K562 (cell line): ENCODE results near the gene TIMM22. TPM values are rescaled to one million over a fixed set of nuclear protein-coding genes. Genes with fewer than 3 reads are reported as not detected.

ENCODE experiments used
- ATAC-seq: fragments of 200-7000 bp; cut with Tn5 transposase; 3 replicates; pipeline ENCODE4 v1.9.1; 2020; ENCODE audit warnings: moderate library complexity
- BruUV-seq: library from RNA; stranded (reverse); fragments of 400-500 nt; replicated peaks from 2 replicates; lab custom pipeline; 2021; lab: Mats Ljungman, UMichigan
- CTCF ChIA-PET: fragments of 300-600 bp; formaldehyde crosslinking; extraction: SDS; loops from one replicate; lab custom pipeline; 2021; ENCODE audit warnings: low intra/inter-chr PET ratio; lab: Yijun Ruan, JAX
- POLR2A ChIA-PET: fragments of 300-600, 350-650 bp; sonication (Branson Sonifier 250); formaldehyde crosslinking; extraction: SDS; loops from one replicate; lab custom pipeline; 2021; ENCODE audit warnings: antibody characterized with exemption, inconsistent platforms; lab: Yijun Ruan, JAX
- DNase-seq, 4 experiments: peaks; one replicate each; pipeline versions ENCODE4 v3.0.0 to v3.0.0-alpha.2; 2011 to 2018; ENCODE audit warnings: low spot score in 3 of 4, mixed read lengths in 3 of 4; ENCODE audit errors: extremely low read depth in 1 of 4
- FAIRE-seq: peaks from 2 replicates; lab custom pipeline; 2011; peaks lifted over from hg19 to GRCh38; lab: Jason Lieb, UNC
- H2AFZ ChIP-seq: 2 replicates; pipeline ENCODE4 v1.6.0; 2011; ENCODE audit warnings: low read depth, low read length, control low read depth, inconsistent platforms
- H3K27ac ChIP-seq: fragments of 200-600 bp; 3 replicates; pipeline ENCODE4 v1.8.0; 2011; ENCODE audit warnings: low read depth, mild to moderate bottlenecking, control low read depth, inconsistent platforms, low read length, moderate library complexity, mixed read lengths; ENCODE audit errors: extremely low read depth
- H3K27me3 ChIP-seq, 2 experiments: fragments of 300-600 bp in 1 of 2; 2 replicates in 1 of 2; 3 replicates in 1 of 2; pipeline versions ENCODE4 v1.6.0 to v1.8.0; 2011; ENCODE audit warnings: inconsistent platforms in 2 of 2, low read length in 2 of 2, mild to moderate bottlenecking in 1 of 2, mixed read lengths in 1 of 2, moderate library complexity in 1 of 2; ENCODE audit not compliant: control insufficient read depth in 2 of 2, insufficient read depth in 2 of 2
- H3K36me3 ChIP-seq: fragments of 300-600 bp; 3 replicates; pipeline ENCODE4 v1.8.0; 2011; ENCODE audit warnings: mild to moderate bottlenecking, low read length, inconsistent platforms; ENCODE audit not compliant: control insufficient read depth, insufficient read depth
- H3K4me1 ChIP-seq, 2 experiments: fragments of 200-600 bp in 1 of 2; replicated peaks in 1 of 2; 2 replicates in 1 of 2; 3 replicates in 1 of 2; pipeline versions ENCODE4 v1.5.1 to v1.8.0; 2011; ENCODE audit warnings: inconsistent platforms in 2 of 2, low read length in 2 of 2, mild to moderate bottlenecking in 1 of 2, mixed read lengths in 1 of 2, moderate library complexity in 1 of 2; ENCODE audit not compliant: control insufficient read depth in 2 of 2, insufficient read depth in 2 of 2
- H3K4me2 ChIP-seq: 2 replicates; pipeline ENCODE4 v1.6.1; 2011; ENCODE audit warnings: low read length, control low read depth, inconsistent platforms, mixed read lengths; ENCODE audit not compliant: insufficient read depth
- H3K4me3 ChIP-seq: fragments of 200-600 bp; sonication (generic), shearing (Covaris generic); 2 replicates; pipeline ENCODE4 v1.5.1; 2016; ENCODE audit warnings: control low read depth, inconsistent platforms
- H3K79me2 ChIP-seq: fragments of 200-600 bp; 3 replicates; pipeline ENCODE4 v1.8.0; 2011; ENCODE audit warnings: low read length, inconsistent platforms; ENCODE audit not compliant: control insufficient read depth, insufficient read depth
- H3K9ac ChIP-seq, 2 experiments: 2 replicates each; pipeline versions ENCODE4 v1.6.0 to v1.6.1; 2011; ENCODE audit warnings: low read depth in 2 of 2, low read length in 2 of 2, control low read depth in 1 of 2, inconsistent platforms in 1 of 2, mild to moderate bottlenecking in 1 of 2, mixed read lengths in 1 of 2; ENCODE audit not compliant: insufficient read depth in 1 of 2
- H3K9me1 ChIP-seq: one replicate; pipeline ENCODE4 v1.6.0; 2011; ENCODE audit warnings: inconsistent platforms, mild to moderate bottlenecking, low read length, moderate library complexity; ENCODE audit not compliant: control insufficient read depth, insufficient read depth
- H3K9me3 ChIP-seq: replicated peaks from 2 replicates; pipeline ENCODE4 v1.5.1; 2011; ENCODE audit warnings: low read depth, low read length, inconsistent platforms; ENCODE audit not compliant: control insufficient read depth, insufficient read depth
- H4K20me1 ChIP-seq: replicated peaks from 2 replicates; pipeline ENCODE4 v1.6.1; 2011; ENCODE audit warnings: low read length, inconsistent platforms, mixed read lengths; ENCODE audit not compliant: control insufficient read depth, insufficient read depth
- PCBP1 ChIP-seq: fragments of 200-400 bp; formaldehyde crosslinking; IDR thresholded peaks from 2 replicates; pipeline ENCODE4 v1.6.1; 2018; ENCODE audit warnings: mild to moderate bottlenecking, low read depth, low read length; ENCODE audit not compliant: poor library complexity, severe bottlenecking
- PHF21A ChIP-seq: fragments of 450-650 bp; IDR thresholded peaks from 2 replicates; pipeline ENCODE4 v1.6.1; 2017; ENCODE audit warnings: low read depth, borderline replicate concordance
- TAF1 ChIP-seq: IDR thresholded peaks from 2 replicates; pipeline ENCODE4 v1.6.1; 2011; ENCODE audit warnings: mild to moderate bottlenecking, low read length, moderate library complexity; ENCODE audit not compliant: insufficient read depth, control insufficient read depth, severe bottlenecking; ENCODE audit errors: extremely low read depth
- WGBS: fragments of 100-300 bp; shearing (Covaris generic); methylation state at CpG from one replicate; pipeline ENCODE4 v1.1.6; 2016; ENCODE audit warnings: low coverage, mixed read lengths; ENCODE audit not compliant: insufficient coverage; ENCODE audit errors: missing lambda C conversion rate; 5-methylcytosine and 5-hydroxymethylcytosine counted together
- in situ Hi-C: fragments of 300-500 bp; cut with MboI; formaldehyde crosslinking; loops from 4 replicates; pipeline ENCODE4 v1.15.0; 2018; ENCODE audit warnings: inconsistent platforms, mixed read lengths
- intact Hi-C: fragments of 100-400 bp; cut with micrococcal nuclease; formaldehyde crosslinking; loops from 2 replicates; pipeline ENCODE4 v1.14.2; 2022
- polyA plus RNA-seq, 8 experiments: library from polyadenylated mRNA; depleted of rRNA in 4 of 8; stranded (reverse) in 5 of 8; unstranded in 3 of 8; fragments of >200 nt; fragmentation: Nextera tagmentation in 2 of 8; fragmentation: Illumina TruSeq in 1 of 8; extraction: Ambion mirVana in 2 of 8; extraction: Trizol in 1 of 8; gene quantifications; 2 replicates each; pipeline versions ENCODE4 v1.2.1 to v1.2.3, GENCODE V29; 2011 to 2014; ENCODE audit warnings: inconsistent platforms in 1 of 8, missing spikeins in 1 of 8
- total RNA-seq, 7 experiments: library from RNA; depleted of rRNA in 6 of 7; stranded (reverse); fragments of >200 nt in 6 of 7; fragmentation: Illumina TruSeq in 2 of 7; extraction: Trizol in 2 of 7; gene quantifications; 2 replicates each; pipeline versions ENCODE4 v1.2.1 to v1.2.3, GENCODE V29; 2011 to 2021; ENCODE audit warnings: low replicate concordance in 1 of 7
- TF ChIP-seq, protein P1 (sequence below): fragments of 450-650 bp; formaldehyde crosslinking; IDR thresholded peaks from 2 replicates; pipeline ENCODE4 v1.4.0; 2020; ENCODE audit warnings: mild to moderate bottlenecking, mixed read lengths
- TF ChIP-seq, protein P2 (sequence below): sonication (generic); formaldehyde crosslinking; IDR thresholded peaks from 2 replicates; pipeline ENCODE4 v1.8.0; 2023; ENCODE audit warnings: mild to moderate bottlenecking, missing genetic modification reagents

Gene TIMM22
- total and polyA plus RNA-seq, 9 of the 15 experiments (the other 6 are each of a cell fraction or from before 2014, with no cell fraction given): 5.9 to 14.1 (median 10.3) TPM

DNA sequence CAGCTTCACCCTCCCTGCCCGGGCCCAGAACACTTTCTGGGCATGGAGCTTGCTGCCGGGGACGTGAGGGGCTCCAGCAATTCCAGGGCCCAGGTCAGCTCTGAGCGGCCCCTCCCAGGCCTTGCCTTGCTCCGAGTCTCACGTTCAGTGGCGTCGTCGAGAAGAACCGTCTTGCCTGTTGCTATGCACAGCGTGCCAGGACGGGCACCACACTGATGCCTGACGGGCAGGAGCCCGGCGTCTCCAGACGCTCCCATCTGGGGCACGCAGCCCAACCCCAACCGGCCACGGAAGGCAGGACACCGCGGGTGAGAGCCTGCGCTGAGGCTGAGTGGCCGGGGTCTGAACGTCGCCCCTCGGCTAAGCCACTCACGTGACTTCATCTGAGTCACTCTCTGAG is 27.1 kb downstream of the TIMM22 start:
- Histone ChIP-seq H3K4me2 (no peak overlapping the region), H3K79me2 (no peaks in the 10 kb centered on the region), H3K4me3 (no peak overlapping the region), H3K9ac (no peak overlapping the region), H3K27me3 (peaks cover 15 to 88% of the 10 kb centered on the region in 2 experiments; a peak in 4 of 5 replicates), H3K4me1 (peaks cover 0 to 21% of the 10 kb centered on the region in 2 experiments; a peak in 2 of 5 replicates), H4K20me1 (no peaks in the 10 kb centered on the region; the same call in 1 of the 2 replicates), H3K9me1 (no peaks in the 10 kb centered on the region), H2AFZ (no peak overlapping the region), H3K9me3 (no peaks in the 10 kb centered on the region), H3K27ac (no peak overlapping the region), H3K36me3 (no peaks in the 10 kb centered on the region)
- TF ChIP-seq PHF21A (no peak), PCBP1 (no peak), TAF1 (no peak)
- TF ChIP-seq, protein P1, sequence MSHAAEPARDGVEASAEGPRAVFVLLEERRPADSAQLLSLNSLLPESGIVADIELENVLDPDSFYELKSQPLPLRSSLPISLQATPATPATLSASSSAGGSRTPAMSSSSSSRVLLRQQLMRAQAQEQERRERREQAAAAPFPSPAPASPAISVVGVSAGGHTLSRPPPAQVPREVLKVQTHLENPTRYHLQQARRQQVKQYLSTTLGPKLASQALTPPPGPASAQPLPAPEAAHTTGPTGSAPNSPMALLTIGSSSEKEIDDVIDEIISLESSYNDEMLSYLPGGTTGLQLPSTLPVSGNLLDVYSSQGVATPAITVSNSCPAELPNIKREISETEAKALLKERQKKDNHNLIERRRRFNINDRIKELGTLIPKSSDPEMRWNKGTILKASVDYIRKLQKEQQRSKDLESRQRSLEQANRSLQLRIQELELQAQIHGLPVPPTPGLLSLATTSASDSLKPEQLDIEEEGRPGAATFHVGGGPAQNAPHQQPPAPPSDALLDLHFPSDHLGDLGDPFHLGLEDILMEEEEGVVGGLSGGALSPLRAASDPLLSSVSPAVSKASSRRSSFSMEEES (CRISPR knock-in tag): peak; percentile 55
- TF ChIP-seq, protein P2, sequence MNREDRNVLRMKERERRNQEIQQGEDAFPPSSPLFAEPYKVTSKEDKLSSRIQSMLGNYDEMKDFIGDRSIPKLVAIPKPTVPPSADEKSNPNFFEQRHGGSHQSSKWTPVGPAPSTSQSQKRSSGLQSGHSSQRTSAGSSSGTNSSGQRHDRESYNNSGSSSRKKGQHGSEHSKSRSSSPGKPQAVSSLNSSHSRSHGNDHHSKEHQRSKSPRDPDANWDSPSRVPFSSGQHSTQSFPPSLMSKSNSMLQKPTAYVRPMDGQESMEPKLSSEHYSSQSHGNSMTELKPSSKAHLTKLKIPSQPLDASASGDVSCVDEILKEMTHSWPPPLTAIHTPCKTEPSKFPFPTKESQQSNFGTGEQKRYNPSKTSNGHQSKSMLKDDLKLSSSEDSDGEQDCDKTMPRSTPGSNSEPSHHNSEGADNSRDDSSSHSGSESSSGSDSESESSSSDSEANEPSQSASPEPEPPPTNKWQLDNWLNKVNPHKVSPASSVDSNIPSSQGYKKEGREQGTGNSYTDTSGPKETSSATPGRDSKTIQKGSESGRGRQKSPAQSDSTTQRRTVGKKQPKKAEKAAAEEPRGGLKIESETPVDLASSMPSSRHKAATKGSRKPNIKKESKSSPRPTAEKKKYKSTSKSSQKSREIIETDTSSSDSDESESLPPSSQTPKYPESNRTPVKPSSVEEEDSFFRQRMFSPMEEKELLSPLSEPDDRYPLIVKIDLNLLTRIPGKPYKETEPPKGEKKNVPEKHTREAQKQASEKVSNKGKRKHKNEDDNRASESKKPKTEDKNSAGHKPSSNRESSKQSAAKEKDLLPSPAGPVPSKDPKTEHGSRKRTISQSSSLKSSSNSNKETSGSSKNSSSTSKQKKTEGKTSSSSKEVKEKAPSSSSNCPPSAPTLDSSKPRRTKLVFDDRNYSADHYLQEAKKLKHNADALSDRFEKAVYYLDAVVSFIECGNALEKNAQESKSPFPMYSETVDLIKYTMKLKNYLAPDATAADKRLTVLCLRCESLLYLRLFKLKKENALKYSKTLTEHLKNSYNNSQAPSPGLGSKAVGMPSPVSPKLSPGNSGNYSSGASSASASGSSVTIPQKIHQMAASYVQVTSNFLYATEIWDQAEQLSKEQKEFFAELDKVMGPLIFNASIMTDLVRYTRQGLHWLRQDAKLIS: no peak
- DNase-seq (no peak), FAIRE-seq (no peak), ATAC-seq (no peak)
- POLR2A ChIA-PET: no interaction called here
- in situ Hi-C loops: no loop called here
- CTCF ChIA-PET: no interaction called here
- WGBS: 12% methylated on average over 23 of the region's 27 CpGs
- no TSS peak for BruUV-seq
- intact Hi-C loops: no loop called here
